Ureter (tissue), 1 donor: ENCODE data around the gene ZNF593. TPM values are rescaled to one million over a fixed set of nuclear protein-coding genes. Genes with fewer than 3 reads are reported as not detected.

Source experiments
- DNase-seq: peaks from one replicate; pipeline ENCODE4 v3.0.0-alpha.2; 2020; ENCODE audit warnings: low spot score
- total RNA-seq: library from RNA; stranded (reverse); gene quantifications from one replicate; pipeline ENCODE4 v1.2.4, GENCODE V29; 2023
- donor health status: DM: yes; HTN: yes; CAD: no.

The ZNF593 gene
- total RNA-seq, 1 donor from 2014 or later: 43.2 TPM

- no peak for DNase-seq
Observed at GRCh38 chr1:26148887-26149286, 20.8 kb upstream of the ZNF593 start.

- no peak for DNase-seq
Observed at GRCh38 chr1:26153966-26154532, 15.7 kb upstream of the ZNF593 start.

- DNase-seq: no peak
Observed at GRCh38 chr1:26154750-26155149, 15.0 kb upstream of the ZNF593 start.

- no peak for DNase-seq
Observed at GRCh38 chr1:26155370-26156284, 14.1 kb upstream of the ZNF593 start.

- DNase-seq: no peak
Observed at GRCh38 chr1:26156285-26157038, 13.2 kb upstream of the ZNF593 start.

GRCh38 chr1:26158271-26158907 is 11.3 kb upstream of the ZNF593 start:
- no peak for DNase-seq

- no peak for DNase-seq
Observed at GRCh38 chr1:26158908-26159742, 10.6 kb upstream of the ZNF593 start, which contains the start of gene FAM110D. Gene FAM110D (plus strand): TSS chr1:26159079. CDS start chr1:26161292, 2,213 bp downstream.

- no peak for DNase-seq
Observed at GRCh38 chr1:26159743-26160039, 10.0 kb upstream of the ZNF593 start.

GRCh38 chr1:26160527-26161414 is 8.9 kb upstream of the ZNF593 start:
- no peak for DNase-seq

GRCh38 chr1:26161415-26162219 is 8.1 kb upstream of the ZNF593 start:
- DNase-seq: no peak

GRCh38 chr1:26162220-26162709 is 7.4 kb upstream of the ZNF593 start:
- no peak for DNase-seq

GRCh38 chr1:26163684-26164035 is 6.0 kb upstream of the ZNF593 start:
- no peak for DNase-seq

- no peak for DNase-seq
Observed at GRCh38 chr1:26164036-26164860, 5.5 kb upstream of the ZNF593 start.

GRCh38 chr1:26164861-26165842 is 4.6 kb upstream of the ZNF593 start:
- DNase-seq: no peak

GRCh38 chr1:26166719-26167281 is 2.9 kb upstream of the ZNF593 start:
- no peak for DNase-seq

- DNase-seq: no peak
Observed at GRCh38 chr1:26168410-26169197, 1.1 kb upstream of the ZNF593 start, which contains the start of gene C1orf232. Gene C1orf232 (minus strand): TSS chr1:26168963. CDS start chr1:26168499, 464 bp downstream.
